Measurements from ENCODE around the gene MMS19. TPM values are rescaled to one million over a fixed set of nuclear protein-coding genes. Genes with fewer than 3 reads are reported as not detected.

The MMS19 gene, protein sequence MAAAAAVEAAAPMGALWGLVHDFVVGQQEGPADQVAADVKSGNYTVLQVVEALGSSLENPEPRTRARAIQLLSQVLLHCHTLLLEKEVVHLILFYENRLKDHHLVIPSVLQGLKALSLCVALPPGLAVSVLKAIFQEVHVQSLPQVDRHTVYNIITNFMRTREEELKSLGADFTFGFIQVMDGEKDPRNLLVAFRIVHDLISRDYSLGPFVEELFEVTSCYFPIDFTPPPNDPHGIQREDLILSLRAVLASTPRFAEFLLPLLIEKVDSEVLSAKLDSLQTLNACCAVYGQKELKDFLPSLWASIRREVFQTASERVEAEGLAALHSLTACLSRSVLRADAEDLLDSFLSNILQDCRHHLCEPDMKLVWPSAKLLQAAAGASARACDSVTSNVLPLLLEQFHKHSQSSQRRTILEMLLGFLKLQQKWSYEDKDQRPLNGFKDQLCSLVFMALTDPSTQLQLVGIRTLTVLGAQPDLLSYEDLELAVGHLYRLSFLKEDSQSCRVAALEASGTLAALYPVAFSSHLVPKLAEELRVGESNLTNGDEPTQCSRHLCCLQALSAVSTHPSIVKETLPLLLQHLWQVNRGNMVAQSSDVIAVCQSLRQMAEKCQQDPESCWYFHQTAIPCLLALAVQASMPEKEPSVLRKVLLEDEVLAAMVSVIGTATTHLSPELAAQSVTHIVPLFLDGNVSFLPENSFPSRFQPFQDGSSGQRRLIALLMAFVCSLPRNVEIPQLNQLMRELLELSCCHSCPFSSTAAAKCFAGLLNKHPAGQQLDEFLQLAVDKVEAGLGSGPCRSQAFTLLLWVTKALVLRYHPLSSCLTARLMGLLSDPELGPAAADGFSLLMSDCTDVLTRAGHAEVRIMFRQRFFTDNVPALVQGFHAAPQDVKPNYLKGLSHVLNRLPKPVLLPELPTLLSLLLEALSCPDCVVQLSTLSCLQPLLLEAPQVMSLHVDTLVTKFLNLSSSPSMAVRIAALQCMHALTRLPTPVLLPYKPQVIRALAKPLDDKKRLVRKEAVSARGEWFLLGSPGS
- 67.9 and 95.0 TPM in 2 replicates for total RNA-seq

DNA sequence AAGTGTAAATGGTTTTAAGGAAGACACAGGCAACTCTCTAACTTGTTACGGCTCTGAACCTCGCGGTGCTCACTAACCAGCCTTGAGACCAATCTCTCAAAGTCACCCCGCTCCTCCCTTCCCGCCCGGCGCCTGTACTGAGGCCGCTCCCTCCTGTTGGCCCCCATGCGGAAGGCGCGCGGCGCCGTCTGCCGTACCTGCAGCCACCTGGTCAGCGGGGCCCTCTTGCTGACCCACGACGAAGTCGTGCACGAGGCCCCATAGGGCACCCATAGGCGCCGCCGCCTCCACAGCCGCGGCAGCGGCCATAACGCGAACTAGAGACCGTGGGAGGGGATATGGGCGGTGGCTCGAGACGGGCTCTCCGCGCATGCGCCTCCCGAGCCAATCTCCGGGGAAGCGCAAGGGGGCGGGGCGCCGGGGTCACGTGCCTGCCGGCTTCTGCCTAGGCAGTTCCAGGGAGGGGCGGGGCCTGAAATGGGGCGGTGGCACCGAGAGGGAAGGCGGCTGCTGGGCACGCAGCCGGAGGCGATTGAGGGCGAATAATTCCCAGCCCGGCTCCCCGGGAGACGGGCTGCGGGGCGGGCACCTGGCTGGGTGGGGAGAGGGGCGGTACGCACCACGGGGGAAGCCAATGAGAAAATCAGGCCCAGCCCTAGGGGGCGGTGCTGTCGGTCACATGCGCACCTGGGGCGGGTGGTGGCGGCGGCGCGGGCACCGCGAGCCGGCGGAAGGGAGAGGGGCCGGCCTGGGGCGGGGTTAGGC, at the start of gene MMS19:
MMS19 (minus strand) TSS at position 347 of the 765 bp plus-strand sequence; CDS start at position 309, 38 bp downstream.
- peak; percentile 90 for DNase-seq (ENCODE audit: low read depth)

- no peak for DNase-seq (ENCODE audit: low read depth)
These were observed 49.7 kb upstream of the MMS19 start for GRCh38 chr10:97547962-97548361.

DNA sequence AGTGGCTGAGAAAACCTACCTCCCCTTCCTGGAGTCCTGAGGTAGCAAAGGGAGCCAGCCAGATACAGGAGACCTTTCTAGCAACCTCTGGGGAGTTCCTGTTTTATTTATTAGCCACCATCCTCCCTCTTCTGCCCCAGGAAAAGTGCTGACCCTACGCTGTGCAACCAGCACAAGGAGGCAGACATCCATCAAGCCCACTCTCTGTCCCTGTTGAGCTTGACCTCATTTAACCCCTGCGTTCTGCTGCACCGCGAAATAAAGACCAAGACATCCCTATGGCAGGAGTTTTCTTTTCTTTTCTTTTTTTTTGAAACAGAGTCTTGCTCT, 49.0 kb upstream of the MMS19 start:
- no peak for DNase-seq (ENCODE audit: low read depth)

DNA sequence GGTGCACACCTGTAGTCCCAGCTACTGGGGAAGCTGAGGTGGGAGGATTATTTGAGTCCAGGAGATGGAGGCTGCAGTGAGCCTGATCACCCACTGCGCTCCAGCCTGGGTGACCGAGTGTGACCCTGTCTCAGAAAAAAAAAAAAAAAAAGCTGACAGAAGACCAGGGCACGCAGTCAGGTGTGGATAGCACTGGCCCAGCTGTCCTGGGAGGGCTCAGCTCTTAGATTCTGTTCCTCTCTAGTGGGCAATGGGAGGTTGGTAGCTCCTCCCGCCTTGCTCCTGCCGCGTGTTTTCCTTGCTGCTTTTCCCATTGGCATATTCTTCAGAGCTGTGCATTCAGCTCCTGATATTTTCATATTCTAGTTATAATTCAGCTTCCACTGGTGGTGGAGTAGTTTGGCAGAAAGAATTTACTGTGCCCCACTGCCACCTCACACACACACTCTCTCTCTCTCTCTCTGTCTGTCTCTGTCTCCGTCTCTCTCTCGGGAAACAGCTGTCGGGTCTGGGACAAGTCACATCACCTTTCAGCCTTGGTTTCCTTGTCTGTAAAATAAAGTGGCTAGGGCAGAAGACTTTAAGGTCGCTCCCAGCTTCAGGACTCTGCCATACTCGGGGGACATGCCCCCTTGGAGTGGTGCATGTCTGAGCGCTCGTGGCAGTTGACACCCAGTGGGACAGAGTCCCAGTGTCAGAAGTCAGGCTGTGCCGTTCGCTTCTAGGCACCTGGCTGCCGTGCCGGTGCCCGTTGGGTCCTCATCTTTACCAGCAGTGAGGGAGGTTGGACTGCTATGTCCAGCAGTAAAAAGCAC, 48.4 kb upstream of the MMS19 start:
- DNase-seq (ENCODE audit: low read depth): no peak

GRCh38 chr10:97543025-97543546, 44.9 kb upstream of the MMS19 start:
- peak; percentile 92 for DNase-seq (ENCODE audit: low read depth)

- peak; percentile 92 for DNase-seq (ENCODE audit: low read depth)
These were observed 44.2 kb upstream of the MMS19 start for GRCh38 chr10:97542169-97543024.

GRCh38 chr10:97540669-97541500, 42.7 kb upstream of the MMS19 start:
- no peak for DNase-seq (ENCODE audit: low read depth)

GRCh38 chr10:97539523-97540200, 41.4 kb upstream of the MMS19 start:
- peak; percentile 69 for DNase-seq (ENCODE audit: low read depth)

GRCh38 chr10:97538839-97539238, 40.6 kb upstream of the MMS19 start:
- DNase-seq (ENCODE audit: low read depth): peak; percentile 70

DNA sequence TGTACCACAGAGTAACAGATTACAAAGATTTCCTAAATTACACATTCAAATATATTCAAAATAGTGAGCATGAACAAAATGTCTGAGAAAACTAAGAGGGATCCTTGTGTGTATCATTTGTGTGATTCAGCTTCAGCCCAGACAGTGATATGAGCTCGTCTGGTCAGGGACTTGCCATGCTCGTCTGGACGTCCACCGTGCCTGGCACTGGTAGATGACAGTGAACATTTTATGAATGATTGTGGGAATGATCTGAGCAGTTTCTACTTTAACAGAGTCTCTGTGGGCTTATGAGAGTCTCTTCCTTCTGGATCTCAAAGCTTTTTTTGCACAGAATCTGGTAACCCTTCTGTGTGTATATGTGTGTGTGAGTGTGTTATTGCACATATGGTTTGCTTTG, 40.2 kb upstream of the MMS19 start:
- peak; percentile 45 for DNase-seq (ENCODE audit: low read depth)

DNA sequence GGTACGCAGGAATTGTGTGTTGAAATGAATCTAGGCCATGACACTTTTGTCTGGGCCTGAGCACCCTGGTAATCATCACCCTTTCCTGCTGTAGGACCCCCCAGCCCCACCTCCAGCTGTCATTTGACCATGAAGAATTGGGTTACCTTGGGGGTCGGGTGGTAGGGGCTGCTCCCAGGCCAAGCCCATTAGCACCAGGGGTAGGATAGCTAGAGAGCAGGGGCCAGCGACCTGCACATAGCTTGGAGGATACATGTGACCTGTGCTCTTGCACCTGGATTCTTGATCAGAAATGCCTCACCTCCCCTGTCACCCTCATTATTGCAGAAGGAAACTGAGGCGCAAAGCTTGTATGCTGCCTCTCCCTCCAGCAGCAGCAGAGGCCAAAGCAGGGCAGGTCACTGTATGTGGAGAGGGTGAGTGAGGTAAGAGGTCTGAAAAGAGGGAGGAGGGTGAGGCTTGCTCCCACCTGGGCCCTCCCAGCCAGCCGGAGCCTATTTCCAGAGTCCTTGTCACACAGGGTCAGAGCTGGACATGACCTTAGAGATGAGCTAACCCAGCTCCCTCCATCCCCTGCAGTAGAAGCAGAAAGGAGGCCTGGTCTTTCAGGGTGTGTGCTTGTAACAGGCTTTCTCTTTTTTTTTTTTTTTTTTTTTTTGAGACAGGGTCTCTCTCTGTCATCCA, 39.1 kb upstream of the MMS19 start:
- no peak for DNase-seq (ENCODE audit: low read depth)

DNA sequence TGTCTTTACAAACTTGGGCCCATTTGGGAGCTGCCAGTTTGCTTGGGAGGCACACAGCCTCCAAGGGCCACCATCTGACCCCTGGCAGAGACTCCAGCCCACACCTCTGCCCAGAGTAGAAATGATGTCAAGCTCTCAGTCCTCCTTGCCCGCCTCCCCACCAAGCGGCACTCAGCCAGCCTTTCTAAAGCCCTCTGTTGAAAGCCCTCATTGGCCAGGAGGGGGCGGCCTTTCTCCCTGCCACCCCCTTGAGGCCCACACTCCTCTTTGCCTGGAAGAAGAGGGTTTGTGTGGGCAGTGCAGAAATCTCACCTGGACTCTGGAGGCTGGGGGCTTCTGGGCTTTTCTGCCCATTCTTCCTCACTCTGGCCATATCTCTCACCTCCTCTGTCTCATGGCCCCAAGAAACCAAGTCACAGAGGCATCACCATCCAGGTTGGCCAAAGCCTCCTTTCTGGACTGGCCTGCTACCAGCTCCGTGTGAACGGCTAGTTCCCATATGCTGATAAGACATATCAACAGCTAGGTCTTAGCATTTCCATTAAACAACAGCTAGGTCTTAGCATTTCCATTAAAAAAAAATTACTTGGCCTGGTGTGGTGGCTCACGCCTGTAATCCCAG, 36.6 kb upstream of the MMS19 start:
- DNase-seq (ENCODE audit: low read depth): no peak

GRCh38 chr10:97533888-97534287, 35.7 kb upstream of the MMS19 start:
- DNase-seq (ENCODE audit: low read depth): no peak

DNA sequence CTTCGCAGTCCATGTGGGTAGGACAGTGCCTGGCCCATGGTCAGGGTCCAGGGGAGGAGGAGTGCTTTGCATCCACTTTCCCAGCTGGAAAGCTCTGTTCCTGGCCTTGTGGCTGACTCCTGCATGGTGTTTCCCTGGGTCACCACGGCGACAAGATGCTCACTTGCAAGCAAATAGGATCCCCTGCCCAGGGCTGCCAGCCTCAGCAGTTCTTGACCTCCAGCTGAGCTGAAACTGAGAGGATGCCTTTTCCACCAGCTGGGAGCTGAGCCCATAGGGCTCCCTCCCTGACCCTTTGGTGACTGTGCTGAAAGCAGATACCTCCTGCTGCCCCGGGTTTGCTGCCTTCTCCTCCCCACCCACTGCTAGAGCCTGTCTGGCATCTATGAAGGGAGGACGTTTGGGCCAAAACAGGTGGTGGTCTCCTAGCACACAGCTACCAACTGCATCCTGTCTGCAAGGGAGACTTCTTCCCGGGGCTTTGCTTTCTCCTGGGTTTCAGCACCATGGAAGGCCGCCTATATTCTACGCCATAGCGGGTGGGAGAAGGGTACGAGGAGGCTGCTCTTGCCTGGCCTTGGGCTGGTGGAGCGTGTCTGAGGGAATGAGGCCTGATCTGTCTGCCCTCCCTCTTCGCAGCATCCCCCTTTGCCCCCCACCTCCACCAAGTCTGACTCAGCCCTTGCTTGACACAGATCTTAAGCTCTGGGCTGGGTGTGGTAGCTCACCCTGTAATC, 34.9 kb upstream of the MMS19 start:
- DNase-seq (ENCODE audit: low read depth): peak; percentile 57

DNA sequence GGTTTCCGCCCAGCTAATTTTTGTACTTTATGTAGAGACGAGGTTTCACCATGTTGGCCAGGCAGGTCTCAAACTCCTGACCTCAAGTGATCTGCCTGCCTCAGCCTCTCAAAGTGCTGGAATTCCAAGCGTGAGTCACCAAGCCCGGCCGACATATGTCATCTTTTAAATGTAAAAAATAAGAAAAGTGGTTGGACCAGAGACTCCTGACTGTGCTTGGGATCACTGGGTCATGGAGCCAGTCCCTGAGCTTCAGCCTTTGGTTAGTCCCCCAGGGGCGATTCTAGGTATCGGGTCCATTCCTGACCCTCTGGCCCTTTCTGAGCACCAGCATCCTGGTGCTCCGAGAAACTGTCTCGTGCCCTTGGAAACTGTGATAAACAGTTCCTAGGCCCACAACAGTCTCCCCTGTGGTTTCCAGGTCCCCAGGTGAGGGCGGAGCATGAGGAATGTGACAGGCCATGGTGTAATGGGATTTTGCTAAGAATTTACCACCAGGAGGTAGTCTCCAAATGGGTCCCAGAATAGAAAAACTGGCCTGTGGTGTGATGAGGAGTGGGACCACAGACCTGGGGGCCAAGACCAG, 33.3 kb upstream of the MMS19 start:
- no peak for DNase-seq (ENCODE audit: low read depth)

Measured in renal cortical epithelial cell (primary cell).